Mucosa of descending colon (tissue), 3 donors: ENCODE results near the gene PDGFRB. TPM values are rescaled to one million over a fixed set of nuclear protein-coding genes. Genes with fewer than 3 reads are reported as not detected.

Experiments
- ATAC-seq: fragments of 200-7000 bp; cut with Tn5 transposase; one replicate; pipeline ENCODE4 v1.9.1; 2020; ENCODE audit warnings: mild to moderate bottlenecking, moderate library complexity
- DNase-seq, 3 donors: peaks; one replicate each; pipeline ENCODE4 v3.0.0-alpha.2; 2020
- H3K36me3 ChIP-seq: fragments of 200-600 bp; one replicate; pipeline ENCODE4 v1.8.0; 2021; ENCODE audit warnings: low read depth, mild to moderate bottlenecking
- H3K4me1 ChIP-seq: fragments of 200-600 bp; one replicate; pipeline ENCODE4 v1.8.0; 2021; ENCODE audit warnings: low read depth, mild to moderate bottlenecking
- H3K4me3 ChIP-seq: fragments of 200-600 bp; one replicate; pipeline ENCODE4 v1.8.0; 2021; ENCODE audit warnings: mild to moderate bottlenecking
- H3K9me3 ChIP-seq: fragments of 200-600 bp; one replicate; pipeline ENCODE4 v1.8.0; 2021; ENCODE audit warnings: mild to moderate bottlenecking
- CTCF ChIP-seq: fragments of 200-600 bp; IDR thresholded peaks from one replicate; pipeline ENCODE4 v1.8.0; 2022; ENCODE audit warnings: antibody characterized with exemption, mild to moderate bottlenecking
- intact Hi-C, 2 donors: fragments of 100-400 bp; cut with DNase I in 1 of 2; cut with micrococcal nuclease in 1 of 2; formaldehyde crosslinking; loops; one replicate each; pipeline versions ENCODE4 v1.11.0 to v1.11.1; 2022; cut with DNase I, micrococcal nuclease
- total RNA-seq, 3 donors: library from RNA; stranded (reverse); fragmentation: NEBNext Ultra II Directional in 2 of 3; extraction: Animal tissue kit (Norgen Biotek cat#: 25700) in 2 of 3; gene quantifications; one replicate each; pipeline versions ENCODE4 v1.2.1 to v1.2.4, GENCODE V29; 2021 to 2023
- donor health status: DM: no; HTN: no; CAD: no; lungs with moderate emphysema.
- donor health status: DM: no; HTN: no; CAD: no.
- donor health status: DM: no; HTN: yes; CAD: no.

Gene PDGFRB
- total RNA-seq, 3 donors from 2014 or later = 13.9 to 61.5 (median 27.1) TPM

GRCh38 chr5:150181766-150182545 is 26.3 kb upstream of the PDGFRB start:
- Histone ChIP-seq H3K36me3 (no peaks in the 10 kb centered on the region), H3K4me1 (peaks cover 86% of the 10 kb centered on the region), H3K4me3 (no peak overlapping the region), H3K9me3 (no peaks in the 10 kb centered on the region)
- TF ChIP-seq CTCF = no peak
- ATAC-seq = no peak
- DNase-seq = no peak
- intact Hi-C loops = no loop called here

- ATAC-seq = peak; percentile 57
- intact Hi-C loops = no loop called here
- peak; percentile 74 to 81 (median 80) for DNase-seq
- Histone ChIP-seq H3K9me3 (no peaks in the 10 kb centered on the region), H3K4me3 (no peak overlapping the region), H3K36me3 (no peaks in the 10 kb centered on the region), H3K4me1 (peaks cover 82% of the 10 kb centered on the region)
- no peak for TF ChIP-seq CTCF
These were observed 25.4 kb upstream of the PDGFRB start for GRCh38 chr5:150181027-150181426.

- TF ChIP-seq CTCF = no peak
- intact Hi-C loops = no loop called here
- ATAC-seq (peak; percentile 60), DNase-seq (peak; percentile 73 to 80 (median 77))
- no peaks in the 10 kb centered on the region for H3K36me3 ChIP-seq
- no peaks in the 10 kb centered on the region for H3K9me3 ChIP-seq
- H3K4me1 ChIP-seq = peaks cover 82% of the 10 kb centered on the region
- no peak overlapping the region for H3K4me3 ChIP-seq
These were observed 24.8 kb upstream of the PDGFRB start for GRCh38 chr5:150180241-150181026.

GRCh38 chr5:150179019-150179620 is 23.5 kb upstream of the PDGFRB start:
- TF ChIP-seq CTCF = no peak
- H3K4me3 ChIP-seq = no peak overlapping the region
- ATAC-seq (no peak), DNase-seq (no peak)
- peaks cover 86% of the 10 kb centered on the region for H3K4me1 ChIP-seq
- no peaks in the 10 kb centered on the region for H3K36me3 ChIP-seq
- H3K9me3 ChIP-seq = no peaks in the 10 kb centered on the region
- intact Hi-C loops = no loop called here

GRCh38 chr5:150178262-150178661 is 22.6 kb upstream of the PDGFRB start:
- peak; percentile 74 to 81 (median 77) for DNase-seq
- Histone ChIP-seq H3K9me3 (no peaks in the 10 kb centered on the region), H3K4me1 (peaks cover 86% of the 10 kb centered on the region), H3K36me3 (no peaks in the 10 kb centered on the region), H3K4me3 (no peak overlapping the region)
- no peak for TF ChIP-seq CTCF
- intact Hi-C loops = no loop called here
- peak; percentile 64 for ATAC-seq
